Measurements from ENCODE around the gene ACBD4. TPM values are rescaled to one million over a fixed set of nuclear protein-coding genes. Genes with fewer than 3 reads are reported as not detected.

ACBD4 gene
- total and polyA plus RNA-seq, 10 of the 15 experiments (the other 5 are each of a cell fraction or from before 2014, with no cell fraction given), result 0.20 to 13.8 (median 6.9) TPM

GRCh38 chr17:45147581-45148182 lies 12.2 kb downstream of the ACBD4 start (continued):
- TF ChIP-seq SMC3 (IDR thresholded peaks at IDR 0.05; ENCODE audit: borderline replicate concordance, low read length) (no peak), DPF2 (IDR thresholded peaks at IDR 0.05) (no peak; the same call in 1 of the 2 replicates), ZZZ3 (IDR thresholded peaks at IDR 0.05; ENCODE audit: control insufficient read depth, insufficient read length, low read depth) (no peak), HCFC1 (IDR thresholded peaks at IDR 0.05; ENCODE audit: low read length) (peak; percentile 48; the same call in 1 of the 2 replicates), BCL3 (IDR thresholded peaks at IDR 0.05; ENCODE audit: borderline replicate concordance, insufficient read depth, low read depth, low read length, poor library complexity, severe bottlenecking) (peak; percentile 34), HDAC6 (IDR thresholded peaks at IDR 0.05; ENCODE audit: unreplicated experiment) (no peak), ESRRA (IDR thresholded peaks at IDR 0.05; ENCODE audit: low read length) (no peak), CHD1 (IDR thresholded peaks at IDR 0.05; ENCODE audit: low read depth, low read length) (peak; percentile 97), KAT2A (conservative IDR thresholded peaks at IDR 0.05; ENCODE audit: control insufficient read depth, low read depth, low read length) (no peak), JUNB (IDR thresholded peaks at IDR 0.05) (no peak), YY1 (IDR thresholded peaks at IDR 0.05; ENCODE audit: low read depth, low read length) (peak; percentile 90)

All from GM12878 (cell line).